Right lung (tissue), 5 donors: ENCODE data around the gene GPBP1. TPM values are rescaled to one million over a fixed set of nuclear protein-coding genes. Genes with fewer than 3 reads are reported as not detected.

Source experiments
- DNase-seq, 2 donors: peaks; one replicate each; pipeline ENCODE4 v3.0.0-alpha.2; 2013
- polyA plus RNA-seq, 5 donors: library from polyadenylated mRNA; unstranded; fragments of 120-200 nt; gene quantifications; one replicate each; pipeline versions ENCODE4 v1.2.1 to v1.2.3, GENCODE V29; 2013; ENCODE audit warnings: inconsistent platforms in 1 of 5, low replicate concordance in 1 of 5; ENCODE audit not compliant: insufficient read length in 5 of 5, insufficient read depth in 1 of 5

Gene GPBP1
- polyA plus RNA-seq, 5 donors, result 117 to 178 (median 158) TPM

DNA sequence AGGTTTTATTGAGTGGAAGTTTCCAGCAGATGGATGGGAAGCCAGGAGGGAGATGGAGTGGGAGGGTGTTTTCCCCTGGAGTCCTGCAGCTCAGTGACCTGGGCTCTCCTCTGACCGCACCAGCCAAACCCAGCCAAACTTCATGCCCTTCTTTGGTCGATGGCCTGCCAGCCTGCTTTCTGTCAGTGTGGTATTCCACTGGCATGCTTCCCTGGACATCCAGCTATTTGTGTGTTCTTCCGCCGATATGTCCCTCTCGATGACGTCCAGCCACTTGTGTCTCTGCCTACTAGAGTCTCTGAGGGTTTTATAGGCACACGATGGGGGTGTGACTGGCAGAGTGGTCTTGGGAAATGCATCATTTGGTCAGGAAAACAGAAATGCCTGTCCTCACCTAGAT lies 33.8 kb downstream of the GPBP1 start:
- no peak for DNase-seq

DNA sequence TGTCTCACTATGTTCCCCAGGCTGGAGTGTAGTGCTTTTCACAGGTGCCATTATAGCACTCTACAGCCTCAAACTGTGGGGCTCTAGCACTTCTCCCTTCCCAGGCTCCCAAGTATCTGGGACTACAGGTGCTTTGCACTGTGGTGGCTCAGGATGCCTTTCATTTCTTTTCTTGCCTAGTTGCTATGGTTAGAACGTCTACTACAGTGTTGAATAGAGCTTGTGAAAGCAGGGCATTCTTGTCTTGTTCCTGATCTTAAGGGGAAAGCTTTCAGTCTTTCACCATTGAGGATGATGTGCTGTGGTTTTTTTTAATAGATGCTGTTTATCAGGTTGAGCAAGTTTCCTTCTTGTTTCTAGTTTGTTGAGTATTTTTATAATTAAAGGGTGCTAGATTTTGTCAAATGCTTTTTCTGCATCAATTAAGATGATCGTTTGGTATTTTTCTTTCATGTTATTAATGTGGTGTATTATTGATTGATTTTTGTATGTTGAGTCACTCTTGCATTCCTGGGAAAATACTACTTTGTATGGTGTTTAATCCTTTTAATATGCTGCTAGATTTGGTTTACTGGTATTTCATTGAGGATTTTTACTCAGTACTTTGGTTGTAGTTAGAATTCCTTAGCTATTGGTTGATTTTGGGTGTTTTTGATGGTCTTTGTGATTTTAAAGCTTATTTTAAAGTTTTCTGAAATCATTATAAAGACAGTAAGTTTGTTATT lies 35.6 kb downstream of the GPBP1 start:
- DNase-seq, result no peak

DNA sequence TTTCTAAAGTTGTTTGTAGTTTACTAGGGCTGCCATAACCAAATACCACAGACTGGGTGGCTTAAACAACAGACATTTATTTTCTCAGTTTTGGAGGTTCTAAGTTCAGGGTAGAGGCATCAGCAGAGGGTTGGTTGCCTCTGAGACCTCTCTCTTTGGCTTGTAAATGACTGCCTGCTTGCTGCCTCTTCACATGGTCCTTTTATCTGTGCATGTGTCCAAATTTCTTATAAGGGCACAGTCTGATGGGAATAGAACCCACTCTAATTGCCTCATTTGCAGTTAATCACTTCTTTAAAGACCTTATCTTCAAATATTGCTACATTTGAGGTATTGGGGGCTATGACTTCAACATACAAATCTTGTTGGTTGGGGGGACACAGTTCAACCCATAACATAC lies 36.8 kb downstream of the GPBP1 start:
- no peak for DNase-seq

DNA sequence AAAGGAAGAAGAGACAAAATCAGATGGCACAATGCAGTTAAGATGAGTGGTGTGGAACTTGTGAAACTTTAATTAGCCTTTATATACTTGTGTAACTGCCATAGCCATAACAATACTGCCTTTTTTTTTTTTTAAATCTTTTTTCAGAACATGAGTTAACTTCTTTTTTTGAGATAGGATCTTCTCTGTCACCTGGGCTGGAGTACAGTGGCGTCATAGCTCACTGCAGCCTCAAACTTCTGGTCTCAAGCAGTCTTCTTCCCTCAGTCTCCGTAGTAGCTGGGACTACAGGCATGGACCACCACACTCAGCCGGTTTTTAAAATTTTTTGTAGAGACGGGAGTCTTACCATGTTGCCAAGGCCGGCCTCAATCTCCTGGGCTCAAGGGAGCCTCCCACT lies 37.2 kb downstream of the GPBP1 start:
- no peak for DNase-seq

DNA sequence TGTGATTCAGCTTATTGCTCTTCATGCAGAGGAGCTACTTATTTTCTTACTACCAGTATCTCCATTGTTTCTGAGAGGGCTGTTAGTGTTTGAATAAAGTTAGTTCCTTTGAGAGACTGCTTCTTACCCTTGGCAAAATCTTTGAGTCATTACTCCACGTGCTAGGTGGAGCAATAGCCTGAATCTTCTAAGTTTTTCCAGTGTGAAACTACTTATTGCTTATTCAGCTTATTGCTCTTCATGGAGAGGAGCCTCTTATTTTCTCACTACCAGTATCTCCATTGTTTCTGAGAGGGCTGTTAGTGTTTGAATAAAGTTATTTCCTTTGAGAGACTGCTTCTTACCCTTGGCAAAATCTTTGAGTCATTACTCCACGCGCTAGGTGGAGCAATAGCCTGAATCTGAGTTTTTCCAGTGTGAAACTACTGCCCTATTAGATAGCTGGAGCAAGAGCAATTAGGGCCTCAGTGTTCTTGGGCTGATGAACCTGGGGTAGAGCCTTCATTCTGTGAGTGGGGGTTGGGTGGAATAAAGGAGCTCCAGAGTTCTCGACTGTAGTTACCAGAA lies 41.9 kb downstream of the GPBP1 start:
- DNase-seq, result no peak

DNA sequence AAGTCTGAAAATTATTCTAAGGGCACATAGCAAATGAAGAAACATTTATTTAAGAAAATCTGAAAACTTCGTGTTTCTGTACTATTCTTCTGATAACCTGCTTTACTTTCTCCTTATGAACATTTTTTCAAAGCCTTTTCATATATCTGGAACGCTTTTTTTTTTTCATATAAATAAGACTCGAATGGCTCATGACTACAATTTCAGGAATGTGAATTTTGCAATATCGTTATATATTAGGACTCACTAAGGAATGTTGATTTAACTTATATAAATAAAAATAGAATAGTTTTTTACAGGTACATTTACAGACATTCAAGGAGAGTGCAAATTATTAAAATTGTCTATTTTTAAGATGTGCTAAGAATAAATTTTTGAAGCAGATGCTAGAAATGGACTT lies 42.9 kb downstream of the GPBP1 start:
- DNase-seq, result no peak

DNA sequence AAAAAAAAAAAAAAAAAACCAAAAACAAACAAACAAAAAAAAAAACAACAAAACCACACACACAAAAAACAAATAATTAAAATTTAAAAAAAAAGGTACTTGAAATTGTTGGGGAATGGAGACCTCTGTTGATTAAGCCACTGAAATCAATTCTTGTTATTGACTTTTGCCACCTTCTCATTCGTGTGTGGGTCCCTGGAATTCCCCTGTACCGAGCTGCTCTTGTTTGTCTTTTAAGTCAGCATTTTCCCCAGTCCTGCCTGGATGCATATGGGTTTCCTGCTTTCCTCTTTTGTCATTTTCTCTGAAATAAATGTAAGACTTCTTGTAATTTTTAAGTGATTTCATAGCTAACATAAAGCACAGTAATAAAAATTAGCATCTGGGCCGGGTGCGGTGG lies 45.5 kb downstream of the GPBP1 start:
- no peak for DNase-seq

DNA sequence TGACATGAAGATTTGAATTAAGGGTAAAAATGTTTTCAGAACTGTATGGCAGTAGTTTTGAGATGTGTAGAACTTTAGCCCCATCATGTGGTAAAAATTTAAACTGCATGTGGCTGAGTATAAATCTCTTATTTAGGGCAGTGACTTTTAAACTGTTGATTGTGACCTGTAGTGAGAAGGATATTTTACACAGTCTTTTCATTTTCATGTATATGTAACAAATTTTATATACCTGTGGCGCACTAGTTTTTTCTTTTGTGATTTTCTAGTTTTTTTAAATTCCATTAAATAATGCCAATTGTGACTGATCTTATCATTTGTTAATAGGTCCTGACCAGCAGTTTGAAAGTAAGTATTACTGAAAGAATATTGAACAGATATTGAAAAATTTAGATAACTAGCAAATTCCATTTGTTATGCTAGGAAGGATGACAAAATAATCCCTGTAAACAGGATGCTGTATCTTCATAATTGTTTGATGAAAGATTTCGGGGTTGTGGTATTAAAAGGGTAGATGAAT lies 47.2 kb downstream of the GPBP1 start:
- peak; percentile 45 to 68 for DNase-seq

DNA sequence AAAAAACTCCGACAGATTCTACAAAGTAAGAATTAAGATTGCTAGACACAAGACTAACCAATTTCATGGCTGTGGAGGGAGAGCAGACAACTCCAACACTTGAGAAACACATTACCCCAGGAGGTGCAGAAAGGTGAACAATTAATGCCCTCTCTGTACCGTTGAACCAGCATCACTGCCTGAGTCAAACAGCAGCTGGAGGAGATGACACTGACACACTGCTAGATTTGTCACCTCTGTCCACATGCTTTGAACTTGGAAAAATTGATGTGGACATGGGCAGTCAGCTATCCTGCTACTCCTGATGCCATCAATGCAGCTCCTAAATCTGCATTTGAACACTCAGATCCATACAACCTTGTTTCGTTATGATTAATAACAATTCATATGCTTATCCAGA lies 51.7 kb downstream of the GPBP1 start:
- DNase-seq, result no peak

DNA sequence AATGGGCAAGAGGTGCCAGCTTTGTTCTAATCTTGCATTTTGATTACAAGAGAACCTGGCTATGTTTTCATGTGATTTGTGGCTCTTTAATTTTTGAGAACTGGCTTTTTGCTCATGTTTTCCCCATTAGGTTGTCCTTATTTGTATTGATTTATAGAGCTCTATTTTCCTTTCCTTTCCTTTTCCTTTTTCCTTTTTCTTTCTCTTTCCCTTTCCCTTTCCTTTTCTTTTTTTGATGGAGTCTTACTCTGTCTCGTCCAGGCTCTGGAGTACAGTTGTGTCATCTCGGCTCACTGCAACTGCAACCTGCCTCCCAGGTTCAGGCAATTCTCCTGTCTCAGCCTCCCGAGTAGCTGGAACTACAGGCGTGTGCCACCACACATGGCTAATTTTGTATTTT lies 55.5 kb downstream of the GPBP1 start:
- DNase-seq, result no peak

DNA sequence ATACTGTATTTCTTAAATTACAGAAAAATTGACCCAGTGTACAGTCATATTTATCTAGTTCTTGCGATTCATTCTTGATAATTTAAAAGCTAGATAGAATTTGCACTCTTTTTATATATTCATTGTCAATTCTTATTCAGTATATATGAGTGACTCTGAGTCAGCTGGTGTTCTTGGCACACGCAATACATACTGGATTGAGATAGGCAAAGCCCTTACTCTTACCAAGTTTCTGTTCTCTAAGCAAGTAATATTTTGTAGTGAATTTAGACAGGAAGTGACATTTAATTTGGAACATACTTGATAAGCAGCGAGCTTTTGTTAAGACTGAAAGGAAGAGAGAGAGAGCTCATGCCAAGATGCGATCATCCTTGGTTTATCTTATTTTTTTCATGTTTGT lies 57.7 kb downstream of the GPBP1 start:
- DNase-seq, result no peak

DNA sequence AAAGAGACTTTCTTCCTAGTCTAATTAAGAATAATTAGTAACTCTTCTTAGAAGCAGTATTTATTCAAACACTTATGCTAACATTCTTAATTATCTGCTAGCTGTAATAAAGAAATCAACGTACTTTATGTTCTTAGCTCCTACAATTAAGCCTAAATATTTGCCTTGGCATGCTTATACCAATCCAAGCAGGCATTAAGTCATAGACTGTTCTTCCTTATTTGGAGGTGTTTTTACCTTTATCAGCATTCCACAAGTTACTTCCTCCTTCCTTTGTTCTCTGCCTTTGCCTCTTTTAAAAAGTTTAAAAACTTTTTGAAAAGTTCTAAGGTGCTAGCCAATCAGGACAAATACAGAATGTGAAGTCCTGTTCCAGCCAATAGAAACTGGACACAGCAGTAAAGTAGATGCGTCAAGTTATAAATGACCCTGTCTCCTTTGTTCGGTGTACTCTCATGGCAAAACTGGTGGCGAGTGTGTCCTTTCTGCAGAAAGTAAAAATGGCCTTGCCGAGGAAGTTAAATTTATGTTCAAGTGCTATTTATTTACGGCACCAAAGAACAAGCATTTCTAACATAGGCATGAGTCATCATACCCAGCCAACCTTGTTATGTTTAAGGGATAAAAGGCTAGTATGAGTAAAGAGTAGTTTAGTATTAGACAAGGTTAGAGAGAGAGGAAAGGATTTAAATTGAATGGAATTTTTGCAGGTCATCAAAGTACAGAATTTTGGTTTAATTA lies 58.6 kb downstream of the GPBP1 start:
- DNase-seq, result no peak

DNA sequence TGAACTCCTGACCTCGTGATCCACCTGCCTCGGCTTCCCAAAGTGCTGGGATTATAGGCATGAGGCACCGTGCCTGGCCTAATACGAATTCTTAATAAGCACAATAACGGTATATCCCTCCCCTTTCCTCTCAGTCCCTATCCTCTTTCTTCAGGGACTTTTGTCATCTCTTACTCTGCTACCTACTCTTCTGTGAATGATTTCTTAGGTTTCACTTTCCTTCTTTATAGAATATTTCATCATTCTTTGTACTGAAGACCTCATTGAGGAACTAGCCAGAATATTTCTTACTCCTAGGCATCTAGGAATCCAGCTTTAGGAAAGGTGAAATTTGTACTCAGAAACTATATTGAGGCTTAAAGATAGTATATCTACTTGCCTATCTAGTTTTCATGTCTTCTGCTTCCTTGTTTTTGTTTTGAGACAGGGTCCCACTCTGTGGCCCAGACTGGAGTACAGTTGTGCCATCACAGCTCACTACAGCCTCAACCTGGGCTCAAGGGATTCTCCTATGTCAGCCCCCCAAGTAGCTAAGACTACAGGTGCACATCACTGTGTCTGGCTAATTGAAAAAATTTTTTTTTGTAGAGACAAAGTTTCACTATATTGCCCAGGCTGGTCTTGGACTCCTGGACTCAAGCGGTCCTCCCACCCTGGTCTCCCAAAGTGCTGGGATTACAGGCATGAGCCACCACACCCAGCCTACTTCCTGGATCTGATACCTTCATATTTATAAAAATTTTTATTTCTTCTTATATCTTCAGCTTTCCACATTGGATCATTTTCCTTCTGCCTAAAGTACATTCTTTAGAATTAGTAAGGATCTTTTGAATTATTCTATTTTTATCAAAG lies 69.7 kb downstream of the GPBP1 start:
- no peak for DNase-seq

DNA sequence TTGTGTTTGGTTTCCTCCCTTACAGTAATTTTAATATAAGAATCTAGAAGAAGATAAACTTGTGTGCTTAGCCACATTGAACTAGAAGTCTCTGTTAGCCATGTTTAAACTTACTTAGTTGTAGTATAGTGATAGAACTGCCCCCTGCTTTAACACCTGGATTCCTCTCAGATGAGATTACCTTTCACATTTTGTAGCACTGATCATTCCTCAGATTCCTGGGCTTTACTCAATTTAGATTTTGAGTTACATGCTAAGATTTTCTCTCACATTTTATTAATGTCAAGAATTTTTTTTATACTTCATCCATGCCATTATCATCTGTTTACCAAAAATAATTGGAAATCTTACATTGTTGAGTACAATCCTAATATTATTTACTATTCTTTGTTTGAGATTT lies 70.5 kb downstream of the GPBP1 start:
- no peak for DNase-seq

DNA sequence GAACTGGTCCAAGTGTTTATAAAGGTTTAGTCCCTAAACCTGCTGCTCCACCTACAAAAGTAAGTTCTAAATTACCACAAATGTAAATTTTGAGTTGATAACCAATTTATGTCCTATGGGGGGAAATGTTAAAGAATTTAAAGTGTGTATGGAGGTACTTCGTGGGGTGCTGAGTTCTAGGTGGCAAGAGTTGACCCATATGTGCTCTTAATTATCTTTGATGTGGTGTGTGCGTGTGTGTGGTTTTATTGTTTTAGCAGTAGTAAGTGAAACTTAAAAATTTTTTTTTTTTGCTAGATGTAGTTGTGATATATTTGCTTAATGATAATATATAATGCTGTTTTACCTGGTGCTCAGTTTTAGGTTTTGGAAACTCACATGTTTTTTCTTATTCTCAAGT lies 72.6 kb downstream of the GPBP1 start:
- no peak for DNase-seq

DNA sequence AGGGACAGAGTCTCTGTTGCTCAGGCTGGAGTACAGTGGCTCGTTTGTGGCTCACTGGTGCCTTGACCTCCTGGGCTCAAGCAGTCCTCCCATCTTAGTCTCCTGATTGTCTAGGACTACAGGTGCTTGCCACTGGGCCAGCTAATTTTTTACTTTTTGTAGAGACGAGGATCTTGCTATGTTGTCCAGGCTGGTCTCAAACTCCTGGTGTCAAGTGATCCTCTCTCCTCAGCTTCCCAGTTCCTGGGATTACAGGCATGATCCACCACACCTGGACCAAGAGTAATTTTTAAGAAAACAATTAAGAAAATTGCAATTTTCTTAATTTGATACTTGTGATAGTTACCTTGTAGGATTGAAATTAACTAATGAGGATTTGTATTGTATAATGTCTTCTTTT lies 73.9 kb downstream of the GPBP1 start:
- DNase-seq, result no peak

DNA sequence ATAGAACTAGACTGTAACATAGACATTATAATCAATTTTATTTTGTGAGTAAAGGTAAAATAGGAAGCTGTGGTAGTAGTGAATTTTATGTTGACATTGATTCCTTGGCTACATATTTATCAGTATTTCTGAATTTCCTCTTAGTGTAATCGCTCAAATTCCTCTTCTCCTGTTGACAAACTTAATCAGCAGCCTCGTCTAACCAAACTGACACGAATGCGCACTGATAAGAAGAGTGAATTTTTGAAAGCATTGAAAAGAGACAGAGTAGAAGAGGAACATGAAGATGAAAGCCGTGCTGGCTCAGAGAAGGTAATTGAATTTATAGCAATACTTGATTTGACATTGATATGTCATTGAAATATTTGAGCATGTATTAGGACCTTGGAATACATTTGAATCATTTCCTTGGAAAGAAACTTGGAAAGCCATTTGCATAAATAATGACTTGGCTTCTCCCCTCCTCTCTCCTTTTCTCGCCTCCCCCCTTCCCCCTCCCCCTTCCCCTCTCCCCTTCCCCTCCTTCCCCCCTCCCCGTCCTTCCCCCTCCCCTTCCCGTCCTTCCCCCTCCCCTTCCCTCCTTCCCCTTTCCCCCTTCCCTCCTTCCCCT lies 75.5 kb downstream of the GPBP1 start:
- no peak for DNase-seq

DNA sequence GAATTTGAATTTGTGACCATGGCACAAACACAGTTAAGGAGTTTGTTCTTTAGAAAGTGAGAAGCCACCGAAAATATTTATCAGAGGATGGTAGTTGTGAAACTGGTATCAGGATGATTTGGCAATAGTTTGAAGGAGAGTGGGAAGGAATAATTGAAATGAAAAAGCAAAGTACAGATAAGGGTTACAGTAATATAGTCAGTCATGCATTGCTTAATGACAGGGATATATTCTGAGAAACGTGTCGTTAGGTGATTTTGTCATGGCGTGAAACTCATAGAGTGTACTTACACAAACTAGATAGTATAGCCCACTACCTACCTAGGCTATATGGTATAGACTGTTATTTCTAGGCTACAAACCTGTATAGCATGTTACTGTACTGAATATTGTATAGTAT lies 84.2 kb downstream of the GPBP1 start:
- DNase-seq, result no peak

DNA sequence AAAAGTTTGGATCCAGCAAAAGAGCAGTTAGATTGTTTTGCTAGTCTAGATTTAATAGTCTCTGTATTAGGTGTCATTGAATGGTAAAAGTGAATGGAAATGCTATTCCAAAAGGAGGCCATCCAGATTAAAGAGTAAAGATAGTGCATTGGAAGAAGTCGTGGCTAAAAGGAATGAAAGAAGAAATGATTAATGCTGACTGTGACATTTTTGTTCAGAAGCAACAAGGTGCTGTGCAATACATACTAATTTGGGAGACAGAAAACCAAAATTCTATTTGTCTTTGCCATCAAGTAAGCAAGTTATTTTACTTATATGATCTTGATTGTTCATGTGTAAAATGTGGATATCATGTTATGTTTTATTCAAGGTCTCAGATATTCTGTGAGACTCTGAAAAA lies 85.1 kb downstream of the GPBP1 start:
- no peak for DNase-seq

DNA sequence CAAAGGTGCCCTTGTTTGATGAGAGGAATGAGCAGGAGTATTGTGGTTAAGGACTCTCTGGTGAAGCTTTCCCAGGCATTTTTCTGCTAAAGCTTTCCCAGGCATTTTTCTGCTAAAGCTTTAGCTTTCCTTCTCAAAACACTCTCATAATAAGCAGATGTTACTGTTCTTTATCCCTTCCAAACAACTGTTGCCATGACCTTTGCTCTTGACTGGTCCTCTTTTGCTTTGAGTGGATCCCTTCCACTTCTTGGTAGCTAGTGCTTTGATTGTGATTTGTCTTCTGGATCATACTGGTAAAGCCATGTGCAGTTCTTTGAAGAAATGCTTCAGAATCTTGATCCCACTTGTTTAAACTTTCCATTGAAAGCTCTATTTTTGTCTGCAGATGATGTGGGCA lies 85.8 kb downstream of the GPBP1 start:
- no peak for DNase-seq

DNA sequence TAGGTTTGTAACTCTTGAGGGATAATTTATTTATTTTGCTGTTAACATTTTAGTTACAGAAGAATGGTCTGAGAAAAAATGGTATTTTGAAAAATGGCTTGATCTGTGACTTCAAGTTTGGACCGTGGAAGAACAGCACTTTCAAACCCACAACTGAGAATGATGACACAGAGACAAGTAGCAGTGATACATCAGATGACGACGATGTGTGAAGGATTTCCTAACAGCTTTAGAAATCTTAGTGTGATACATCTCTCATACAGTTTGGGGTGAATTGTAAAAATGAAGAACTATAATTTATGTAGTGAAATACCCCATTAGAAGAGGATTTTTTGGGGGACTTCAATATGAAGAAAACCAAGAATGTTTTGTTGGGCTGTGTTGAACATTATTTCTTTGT lies 88.7 kb downstream of the GPBP1 start:
- DNase-seq, result no peak

DNA sequence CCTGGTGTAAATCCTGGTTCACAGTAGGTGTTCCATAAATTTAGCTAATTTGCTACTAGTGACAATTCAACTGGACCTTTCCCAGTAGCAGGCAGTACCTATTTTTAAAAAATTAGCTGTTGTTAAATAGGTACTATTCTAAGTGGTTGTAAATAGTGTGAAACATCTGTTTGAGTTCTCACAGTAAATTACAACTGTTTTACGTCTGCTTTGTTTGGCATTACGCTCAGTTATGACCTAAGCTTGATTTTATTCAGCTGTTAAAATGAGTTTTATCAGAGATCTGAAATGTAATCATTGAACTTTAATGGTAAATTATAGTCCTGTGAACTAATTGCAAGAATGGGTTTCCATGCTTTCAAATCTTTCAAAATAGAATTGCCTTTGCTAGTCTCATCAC lies 93.9 kb downstream of the GPBP1 start:
- peak; percentile 38 to 46 for DNase-seq
